Stomach (tissue), 9 donors: ENCODE data around the gene APP. TPM values are rescaled to one million over a fixed set of nuclear protein-coding genes. Genes with fewer than 3 reads are reported as not detected.

Experiments
- DNase-seq, 2 donors: peaks; one replicate each; pipeline versions ENCODE4 v3.0.0 to v3.0.0-alpha.2; 2013 to 2019
- H3K27ac ChIP-seq, 5 donors: fragments of 200-600 bp in 4 of 5; sonication (generic) in 4 of 5; one replicate each; pipeline ENCODE4 v1.5.1; 2013 to 2019; ENCODE audit warnings: mild to moderate bottlenecking in 1 of 5, moderate library complexity in 1 of 5
- H3K27me3 ChIP-seq, 3 donors: fragments of 200-600 bp; sonication (generic); one replicate each; pipeline ENCODE4 v1.5.1; 2017 to 2019; ENCODE audit warnings: mixed run types in 1 of 3
- H3K36me3 ChIP-seq, 4 donors: fragments of 200-600 bp; sonication (generic); 1 replicate in 3 of 4; 2 replicates in 1 of 4; pipeline ENCODE4 v1.5.1; 2016 to 2019
- H3K4me1 ChIP-seq, 4 donors: fragments of 200-600 bp; sonication (generic); one replicate each; pipeline ENCODE4 v1.5.1; 2016 to 2019
- H3K4me3 ChIP-seq, 4 donors: fragments of 200-600 bp; sonication (generic) in 3 of 4; one replicate each; pipeline ENCODE4 v1.5.1; 2016 to 2019; ENCODE audit warnings: mild to moderate bottlenecking in 1 of 4
- H3K9me3 ChIP-seq, 4 donors: fragments of 200-600 bp; sonication (generic); one replicate each; pipeline ENCODE4 v1.5.1; 2016 to 2019
- CTCF ChIP-seq, 7 experiments: fragments of 450-650 bp in 4 of 7; fragments of 200-600 bp in 3 of 7; sonication (generic) in 3 of 7; IDR thresholded peaks; one replicate each; pipeline ENCODE4 v1.5.1; 2016 to 2019; ENCODE audit warnings: antibody characterized with exemption in 7 of 7, control low read depth in 2 of 7, mild to moderate bottlenecking in 1 of 7
- EP300 ChIP-seq: sonication (generic); formaldehyde crosslinking; IDR thresholded peaks from one replicate; pipeline ENCODE4 v1.6.1; 2017; ENCODE audit warnings: antibody characterized with exemption
- POLR2A ChIP-seq, 4 donors: fragments of 450-650 bp; IDR thresholded peaks; one replicate each; pipeline ENCODE4 v1.6.1; 2016; ENCODE audit warnings: antibody characterized with exemption in 4 of 4, control low read depth in 2 of 4, mild to moderate bottlenecking in 1 of 4, moderate library complexity in 1 of 4
- POLR2AphosphoS5 ChIP-seq, 3 donors: sonication (generic); formaldehyde crosslinking; IDR thresholded peaks; one replicate each; pipeline ENCODE4 v1.6.1; 2016; ENCODE audit warnings: antibody characterized with exemption in 3 of 3
- WGBS, 5 donors: extraction: QIAGEN DNeasy Blood & Tissue Kit in 3 of 5; methylation state at CpG; one replicate each; pipeline versions ENCODE4 v1.1.5 to v1.1.7; 2013 to 2018; 5-methylcytosine and 5-hydroxymethylcytosine counted together
- intact Hi-C: fragments of 100-400 bp; cut with DNase I; formaldehyde crosslinking; loops from one replicate; pipeline ENCODE4 v1.15.1; 2023; ENCODE audit warnings: low total_unique reads
- polyA plus RNA-seq, 3 donors: library from polyadenylated mRNA; stranded (reverse); fragments of 200-250 nt; gene quantifications; one replicate each; pipeline ENCODE4 v1.2.3, GENCODE V29; 2013
- total RNA-seq, 5 donors: library from RNA; depleted of rRNA; stranded (reverse); fragments of >200 nt; gene quantifications; one replicate each; pipeline versions ENCODE4 v1.1.0 to v1.2.3, GENCODE V29; 2014 to 2016
- donor health status: healthy with polysubstance abuse.
- donor health status: Bipolar disorder and iron deficiency.
- donor health status: healthy.

The APP gene
- total and polyA plus RNA-seq, 8 donors: 41.2 to 408 (median 200) TPM

- no peak for DNase-seq
- Histone ChIP-seq H3K27me3 (no peaks in the 10 kb centered on the region), H3K4me1 (peaks cover 0 to 22% (median 6%) of the 10 kb centered on the region in 4 donors), H3K36me3 (peaks cover 11 to 50% (median 44%) of the 10 kb centered on the region in 4 donors), H3K9me3 (no peaks in the 10 kb centered on the region), H3K4me3 (no peak overlapping the region), H3K27ac (no peak overlapping the region)
- 75 to 82% (median 77%) methylated on average over 9 of the region's 9 CpGs for WGBS, 5 donors
- intact Hi-C loops: no loop called here
- no peak for TF ChIP-seq CTCF (IDR thresholded peaks at IDR 0.05)
Observed at GRCh38 chr21:25979845-25980616, 190.5 kb downstream of the APP start.

DNA sequence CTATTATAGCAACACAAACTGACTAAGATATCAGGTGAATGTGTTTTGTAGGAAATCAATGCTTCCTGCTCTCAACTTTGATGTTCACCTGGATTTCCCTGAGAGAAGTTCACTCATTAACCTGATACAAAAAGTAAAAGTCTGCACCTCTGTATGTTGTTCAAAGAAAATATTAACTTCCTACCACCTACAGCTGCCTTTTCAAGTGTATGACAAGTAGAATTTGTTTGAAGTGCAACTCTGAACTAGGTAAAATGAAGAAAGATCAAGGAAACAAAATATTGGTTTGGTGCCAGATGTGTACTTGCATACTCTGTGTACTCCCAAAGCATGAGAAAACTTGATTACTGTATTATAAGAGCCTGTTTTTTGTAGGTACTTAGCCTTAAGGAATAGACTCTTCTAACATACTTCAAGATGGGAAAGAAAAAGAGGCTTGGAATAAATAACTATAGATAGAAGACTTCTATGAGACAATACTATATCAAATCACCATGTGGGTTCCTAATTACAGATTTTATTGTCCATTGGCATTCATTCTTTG is 193.4 kb downstream of the APP start:
- TF ChIP-seq POLR2AphosphoS5 (IDR thresholded peaks at IDR 0.05) (no peak), EP300 (no peak), CTCF (IDR thresholded peaks at IDR 0.05) (no peak)
- H3K36me3 ChIP-seq: peaks cover 27 to 76% (median 68%) of the 10 kb centered on the region in 4 donors
- no peaks in the 10 kb centered on the region for H3K9me3 ChIP-seq
- DNase-seq: no peak
- H3K27ac ChIP-seq: no peak overlapping the region
- no peaks in the 10 kb centered on the region for H3K27me3 ChIP-seq
- H3K4me3 ChIP-seq: no peak overlapping the region
- intact Hi-C loops: no loop called here
- H3K4me1 ChIP-seq: peaks cover 0 to 3% (median 0%) of the 10 kb centered on the region in 4 donors

DNA sequence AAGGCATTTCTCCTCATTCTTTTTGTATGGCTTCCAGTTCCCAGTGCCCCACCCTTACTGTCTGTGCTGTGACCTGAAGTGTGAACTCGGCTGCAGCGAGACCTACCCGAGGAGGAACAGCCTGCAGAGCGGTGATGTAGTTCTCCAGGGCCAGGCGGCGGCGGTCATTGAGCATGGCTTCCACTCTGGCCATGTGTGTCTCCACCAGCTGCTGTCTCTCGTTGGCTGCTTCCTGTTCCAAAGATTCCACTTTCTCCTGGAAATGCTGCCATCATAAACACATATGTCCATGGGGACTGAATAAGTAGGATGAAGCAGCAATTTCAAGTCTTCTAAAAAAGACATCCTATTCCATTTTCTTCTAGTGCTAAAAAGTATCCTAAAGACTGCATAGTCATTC is 195.6 kb downstream of the APP start:
- H3K36me3 ChIP-seq: peaks cover 27 to 75% (median 67%) of the 10 kb centered on the region in 4 donors
- no peaks in the 10 kb centered on the region for H3K27me3 ChIP-seq
- no peak for TF ChIP-seq CTCF (IDR thresholded peaks at IDR 0.05)
- no peak for TF ChIP-seq POLR2AphosphoS5 (IDR thresholded peaks at IDR 0.05)
- H3K4me3 ChIP-seq: no peak overlapping the region
- WGBS, 5 donors: 90 to 98% (median 94%) methylated on average over 5 to 8 of the region's 8 CpGs
- no peak for DNase-seq
- intact Hi-C loops: no loop called here
- H3K9me3 ChIP-seq: no peaks in the 10 kb centered on the region
- H3K27ac ChIP-seq: no peak overlapping the region
- peaks cover 0 to 3% (median 0%) of the 10 kb centered on the region in 4 donors for H3K4me1 ChIP-seq

DNA sequence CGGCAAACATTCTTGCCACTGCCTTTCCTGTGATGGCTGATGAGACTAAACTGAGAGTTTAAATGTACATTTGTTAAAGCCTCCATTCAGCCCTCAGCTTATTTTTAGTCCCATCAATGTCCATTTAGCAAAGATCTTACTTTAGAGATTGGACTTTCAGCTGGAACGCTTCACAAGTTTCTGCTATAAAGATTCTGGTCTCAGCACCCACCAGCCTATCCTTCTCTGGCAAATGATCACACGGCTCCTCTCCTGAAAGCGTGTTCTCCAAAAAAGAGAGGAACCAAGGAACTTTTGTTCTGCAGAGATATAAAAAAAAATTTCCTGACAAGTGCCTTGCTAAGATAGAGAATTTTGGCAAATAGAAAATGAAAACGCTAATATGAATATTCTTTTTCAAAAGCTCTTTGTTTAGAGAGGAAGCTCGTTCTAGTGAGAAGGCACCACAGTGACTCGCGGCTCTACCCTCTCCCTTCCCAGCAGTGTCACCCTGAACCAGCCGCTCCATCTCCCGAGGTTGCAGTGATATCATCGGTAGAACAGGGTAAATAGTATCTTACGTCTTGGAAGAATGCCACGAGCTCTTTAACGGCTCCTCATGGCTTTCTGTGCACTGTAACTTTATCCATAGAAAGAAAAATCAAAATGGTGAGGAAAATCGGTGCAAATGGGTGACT is 200.2 kb downstream of the APP start:
- no peak for DNase-seq
- intact Hi-C loops: no loop called here
- TF ChIP-seq POLR2AphosphoS5 (IDR thresholded peaks at IDR 0.05): no peak
- no peak for TF ChIP-seq CTCF (IDR thresholded peaks at IDR 0.05)
- no peak for TF ChIP-seq EP300
- no peak for TF ChIP-seq POLR2A (IDR thresholded peaks at IDR 0.05)
- no peaks in the 10 kb centered on the region for H3K27me3 ChIP-seq
- peaks cover 0 to 17% (median 6%) of the 10 kb centered on the region in 4 donors for H3K4me1 ChIP-seq
- WGBS, 5 donors: 52 to 74% (median 66%) methylated on average over 15 of the region's 15 CpGs
- no peak overlapping the region for H3K4me3 ChIP-seq
- H3K9me3 ChIP-seq: no peaks in the 10 kb centered on the region
- peaks cover 26 to 53% (median 50%) of the 10 kb centered on the region in 4 donors for H3K36me3 ChIP-seq
- peak overlapping the region in 3 of 5 donors; percentile 11 to 50 (median 31) for H3K27ac ChIP-seq
